HG02970 (cell line): Measurements from ENCODE around the gene CHD1.
"Not testable (repeated sequence)": the region's sequence is repeated elsewhere in the genome, so short reads cannot be mapped to it uniquely, and the experiment has no call there.

ENCODE experiments used
- ATAC-seq: cut with Tn5 transposase; IDR thresholded peaks from one replicate; pipeline ENCODE4 v1.9.1; 2021; ENCODE audit warnings: mild to moderate bottlenecking, moderate library complexity, moderate number of reproducible peaks; ENCODE audit not compliant: unreplicated experiment, low FRiP score

The CHD1 gene

DNA sequence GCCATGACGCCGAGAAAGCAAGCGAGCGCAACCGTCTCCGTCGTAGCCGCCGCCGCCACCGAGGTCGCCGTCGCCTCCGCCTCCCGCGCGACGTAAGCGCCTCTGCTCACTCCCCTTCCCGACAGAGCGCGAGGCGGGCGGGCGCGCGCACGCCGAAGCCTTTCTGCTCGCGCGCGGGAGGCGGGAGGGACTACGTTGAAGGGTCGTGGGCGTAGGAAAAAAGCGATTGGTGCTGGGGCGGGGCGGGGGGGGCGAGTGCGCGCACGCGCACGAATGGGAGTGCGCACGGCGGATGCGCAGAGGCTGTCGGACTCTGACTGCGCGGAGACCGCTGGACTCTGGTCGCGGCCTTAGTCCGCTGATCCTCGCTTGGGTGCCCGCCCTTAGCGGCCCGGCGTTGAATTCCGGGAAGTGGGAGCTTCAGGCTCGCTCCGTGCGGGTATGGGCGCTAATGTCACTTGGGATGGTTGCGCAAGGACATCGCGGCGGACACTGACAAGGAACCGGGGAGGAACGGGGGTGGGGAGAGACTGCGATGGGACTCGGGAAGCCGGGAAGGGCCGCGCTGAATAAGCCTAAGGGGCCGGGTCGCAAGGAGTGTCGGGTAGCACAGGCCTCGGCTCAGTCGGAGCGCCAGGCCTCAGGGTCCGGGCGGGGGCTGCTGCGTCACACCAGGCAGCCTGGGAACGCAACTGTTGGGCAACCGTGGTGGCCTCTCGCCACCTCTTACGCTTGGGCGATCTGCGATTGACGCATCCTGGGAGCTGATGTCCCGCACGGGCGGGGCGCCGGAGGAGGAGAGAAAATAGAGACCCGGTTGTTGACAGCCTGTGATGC is at the start of gene CHD1:
TSS of gene CHD1 (minus strand) at position 135 of the 837 bp plus-strand sequence. CDS start 2,621 bp downstream, outside the sequence.
- peak; percentile 66 for ATAC-seq

DNA sequence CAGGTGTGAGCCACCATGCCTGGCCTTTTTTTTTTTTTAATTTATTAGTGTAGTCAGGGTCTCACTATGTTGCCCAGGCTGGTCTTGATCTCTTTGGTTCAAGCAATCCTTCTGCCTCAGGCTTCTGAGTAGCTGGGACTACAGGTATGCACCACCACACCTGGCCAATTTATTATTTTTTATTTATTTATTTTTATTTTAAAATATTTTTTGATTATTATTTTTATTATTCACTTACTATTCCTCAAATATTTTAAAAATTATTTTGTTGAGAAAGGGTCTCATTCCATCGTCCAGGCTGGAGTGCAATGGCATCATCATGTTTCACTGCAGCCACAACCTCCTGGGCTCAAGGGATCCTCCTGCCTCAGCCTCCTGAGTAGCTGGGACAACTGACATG is 49.7 kb upstream of the CHD1 start:
- no peak for ATAC-seq

DNA sequence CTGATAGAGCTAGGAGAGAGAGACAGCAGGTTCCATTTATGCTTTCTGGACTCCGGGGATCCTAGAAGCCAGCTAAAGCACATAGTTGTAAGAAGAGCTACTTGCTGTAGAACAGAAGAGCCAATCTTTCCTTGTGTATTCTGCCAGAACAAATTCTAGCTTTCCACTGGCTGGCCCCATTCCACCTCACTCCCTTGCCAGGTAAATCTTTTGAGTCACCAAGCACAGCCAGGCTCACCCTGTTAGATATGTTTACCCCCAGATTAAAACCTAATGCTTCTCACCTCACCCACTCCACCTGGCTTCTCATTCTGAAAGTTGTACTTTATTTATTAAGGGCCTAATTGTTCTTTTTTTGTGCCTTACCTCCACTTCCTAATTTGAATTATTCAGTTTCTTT is 48.9 kb upstream of the CHD1 start:
- no peak for ATAC-seq

DNA sequence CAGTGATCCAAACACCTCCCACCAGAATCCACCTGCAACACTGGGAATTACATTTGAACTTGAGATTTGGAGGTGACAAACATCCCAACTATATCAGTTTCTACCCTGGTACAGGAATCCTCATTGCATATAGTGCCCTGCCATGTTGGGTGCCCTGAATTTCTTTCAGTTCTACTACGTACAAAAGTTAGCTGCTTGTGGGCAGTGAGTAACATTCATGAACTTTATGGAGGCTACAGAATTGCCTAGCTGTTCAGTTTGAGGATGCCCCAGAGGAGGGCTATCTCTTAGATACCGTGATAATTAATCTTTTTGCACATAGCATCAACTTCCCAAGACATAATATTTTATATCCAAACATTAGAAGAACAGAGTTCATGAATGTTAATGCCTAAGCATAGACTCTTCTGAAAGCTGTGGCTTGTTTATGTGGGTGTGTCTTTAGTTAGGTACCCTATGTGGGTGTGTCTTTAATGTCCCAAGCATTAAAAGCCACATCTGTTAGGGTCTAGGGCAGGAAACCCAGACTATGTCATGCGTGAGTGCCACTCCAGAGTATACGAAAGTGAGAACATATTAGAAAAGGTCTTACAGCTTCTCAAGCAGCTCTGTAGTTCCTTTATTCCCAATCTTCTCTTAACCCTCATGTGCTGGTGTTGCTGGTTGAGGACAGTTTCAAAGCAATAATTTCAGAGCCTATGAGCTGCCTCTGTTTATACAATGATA is 47.0 kb upstream of the CHD1 start:
- ATAC-seq = no peak

DNA sequence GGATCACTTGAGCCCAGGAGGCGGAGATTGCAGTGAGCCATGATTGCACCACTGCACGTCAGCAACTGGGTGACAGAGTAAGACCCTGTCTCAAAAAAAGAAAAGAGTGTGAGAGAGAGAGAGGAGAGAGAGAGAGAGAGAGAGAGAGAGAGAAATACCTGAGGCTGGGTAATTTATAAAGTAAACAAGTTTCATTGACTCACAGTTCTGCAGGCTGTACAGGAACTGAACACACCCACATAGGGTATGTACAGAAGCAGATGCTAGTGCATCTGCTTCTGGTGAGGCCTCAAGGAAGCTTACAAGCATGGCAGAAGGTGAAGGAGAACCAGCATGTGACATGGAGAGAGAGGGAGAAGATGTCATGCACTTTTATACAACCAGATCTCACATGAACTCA is 46.4 kb upstream of the CHD1 start:
- no peak for ATAC-seq

DNA sequence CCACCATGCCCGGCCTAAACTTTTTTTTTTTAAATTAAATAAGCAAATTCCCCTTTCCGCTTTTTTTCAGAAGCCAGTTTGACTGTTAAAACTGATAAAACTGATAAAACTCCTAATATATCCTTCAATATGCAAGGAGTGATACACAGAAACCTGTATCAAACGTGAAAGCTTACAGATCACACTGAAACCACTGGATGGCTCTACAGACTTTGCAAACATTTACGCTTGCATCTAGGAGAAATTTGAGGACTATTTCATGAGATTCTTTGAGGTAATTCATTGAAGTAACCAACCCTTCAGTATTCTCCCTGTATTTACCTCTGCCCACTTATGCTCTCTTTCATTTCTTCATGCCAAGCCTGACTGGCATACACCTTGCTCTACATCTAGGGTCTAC is 40.6 kb upstream of the CHD1 start:
- no peak for ATAC-seq

DNA sequence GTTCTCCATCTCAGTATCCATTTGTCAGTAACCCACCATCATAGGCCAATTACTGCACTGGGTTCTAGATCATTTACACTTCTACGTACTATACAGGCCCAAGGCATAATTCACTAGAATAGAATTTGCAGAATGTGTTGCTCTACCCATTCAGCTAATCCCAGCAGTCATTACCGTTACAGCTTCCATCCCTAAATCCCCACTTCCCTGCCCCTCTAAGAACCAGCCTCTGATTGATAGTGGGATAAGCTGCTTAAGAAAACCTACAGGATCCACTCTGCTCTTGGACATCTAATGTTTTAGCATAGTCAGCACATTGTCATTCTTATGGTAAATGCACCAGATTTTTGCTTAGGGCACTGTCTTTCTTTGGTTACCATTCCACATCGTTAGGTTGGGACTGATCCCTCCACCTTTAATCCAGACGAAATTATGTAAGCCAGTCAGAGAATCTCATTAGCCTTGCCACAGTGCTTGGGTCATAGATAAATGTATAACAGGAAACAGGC is 39.3 kb upstream of the CHD1 start:
- no peak for ATAC-seq

DNA sequence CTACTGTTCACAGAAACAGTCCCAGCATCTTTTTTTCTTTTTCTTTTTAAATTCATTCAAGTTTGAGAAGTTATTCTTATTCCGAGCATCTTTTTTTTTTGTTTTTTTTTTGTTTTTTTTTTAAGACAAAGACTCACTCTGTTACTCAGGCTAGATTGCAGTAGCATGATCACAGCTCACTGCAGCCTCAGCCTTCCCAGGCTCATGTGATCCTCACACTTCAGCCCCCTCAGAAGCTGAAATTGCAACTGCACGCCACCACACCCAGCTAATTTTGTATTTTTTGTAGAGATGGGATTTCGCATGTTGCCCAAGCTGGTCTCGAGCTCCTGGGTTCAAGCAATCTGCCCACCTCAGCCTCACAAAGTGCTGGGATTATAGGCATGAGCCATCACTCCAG is 36.4 kb upstream of the CHD1 start:
- ATAC-seq = no peak

DNA sequence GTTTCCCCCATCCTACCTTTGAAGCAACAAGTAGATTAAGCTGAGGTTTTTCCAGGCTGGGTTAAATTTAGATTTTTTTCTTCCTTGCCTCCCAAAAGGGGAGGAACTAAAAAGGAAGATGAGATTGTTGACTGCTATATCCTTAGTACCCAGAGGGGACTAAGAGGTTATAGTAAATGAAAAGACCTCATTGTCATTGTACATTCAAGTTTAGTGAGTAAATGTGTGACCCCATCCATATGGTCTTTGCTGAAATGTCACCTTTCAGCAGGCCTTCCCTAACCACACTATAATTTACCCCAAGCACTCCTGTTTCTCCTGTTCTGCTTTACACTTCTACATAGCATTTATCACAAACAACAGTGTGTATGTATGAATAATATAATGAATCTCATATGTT is 35.8 kb upstream of the CHD1 start:
- ATAC-seq = no peak

DNA sequence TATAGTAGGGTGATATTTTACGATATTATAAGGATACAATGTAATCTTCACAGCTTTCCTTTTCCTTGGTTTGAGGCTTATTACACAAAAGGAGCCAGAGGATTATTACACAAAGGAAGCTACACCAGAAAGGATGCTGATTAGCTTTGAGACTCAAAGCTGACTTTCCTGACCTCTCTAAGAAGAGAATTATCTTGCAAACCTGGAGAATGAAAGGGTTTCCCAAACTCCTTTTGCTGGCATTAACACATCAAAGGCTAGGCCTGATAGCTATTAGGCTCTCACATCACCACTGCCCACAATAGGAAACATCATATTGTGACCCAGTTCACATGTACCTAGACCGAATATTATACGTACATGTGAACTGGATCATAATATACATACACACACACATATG is 34.2 kb upstream of the CHD1 start:
- ATAC-seq = no peak

DNA sequence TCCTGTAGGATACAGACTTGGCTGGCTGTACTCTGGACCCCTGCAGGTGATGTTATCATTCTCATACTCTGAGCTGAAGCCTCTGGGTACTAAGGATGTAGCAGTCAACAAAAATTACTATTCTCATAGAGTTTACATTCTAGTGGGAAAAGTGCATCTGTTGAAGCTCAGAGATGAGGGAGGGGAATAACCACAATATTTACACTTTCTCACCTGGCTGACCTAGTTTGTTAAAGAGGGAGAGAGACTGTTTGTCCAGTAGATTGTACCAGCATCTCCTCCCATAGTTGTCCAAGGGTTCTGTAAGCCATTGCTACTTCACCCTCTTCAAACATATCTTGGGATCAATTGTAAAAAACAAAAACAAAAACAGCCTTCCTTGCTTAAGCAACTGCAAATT is 33.8 kb upstream of the CHD1 start:
- ATAC-seq = no peak

DNA sequence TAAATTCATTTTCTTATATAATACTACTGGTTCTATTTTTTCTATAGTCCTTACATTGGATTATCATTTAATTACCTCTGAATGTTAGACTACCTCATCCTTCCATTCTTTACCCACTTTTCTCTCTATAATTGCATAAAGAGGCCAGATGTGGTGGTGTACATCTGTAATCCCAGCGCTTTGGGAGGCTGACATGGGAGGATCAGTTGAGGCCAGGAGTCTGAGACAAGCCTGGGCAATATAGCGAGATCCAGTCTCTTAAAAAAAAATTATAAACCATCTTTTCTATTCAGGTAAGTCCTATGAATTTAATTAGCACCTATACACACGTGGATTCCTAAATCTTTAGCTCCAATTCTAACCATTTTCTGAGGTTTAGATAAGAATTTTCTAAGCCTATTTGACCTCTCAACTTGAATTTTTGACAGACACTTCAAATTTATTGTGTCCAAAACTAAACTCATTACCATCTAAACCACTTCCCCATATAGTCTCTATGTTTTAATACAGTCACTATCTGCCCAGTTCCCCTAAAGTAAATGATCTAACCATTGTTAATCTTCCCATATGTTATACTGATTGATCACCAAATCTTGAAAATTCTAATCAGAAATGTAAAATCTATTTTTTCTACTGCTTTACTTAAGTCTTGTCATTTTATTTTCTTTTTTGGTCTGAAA is 33.0 kb upstream of the CHD1 start:
- ATAC-seq = no peak

DNA sequence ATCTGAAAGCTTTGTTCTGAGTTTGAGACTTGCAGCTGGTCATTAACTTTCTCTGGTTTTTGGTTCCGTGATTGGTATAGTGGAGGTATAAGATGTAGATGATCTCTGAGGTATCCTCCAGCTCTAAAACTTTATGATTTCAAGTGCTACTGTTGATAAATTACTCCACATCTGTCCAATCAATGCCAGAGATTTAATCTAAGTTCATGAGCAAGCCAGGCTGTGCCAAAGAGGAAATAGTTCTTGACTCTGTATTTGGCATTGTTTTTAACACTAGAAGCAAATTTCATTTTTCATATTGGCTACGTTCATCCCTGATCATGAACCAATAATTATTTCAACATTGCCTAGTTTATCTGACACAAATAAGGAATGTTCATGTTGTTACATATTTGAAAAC is 28.5 kb upstream of the CHD1 start:
- no peak for ATAC-seq

DNA sequence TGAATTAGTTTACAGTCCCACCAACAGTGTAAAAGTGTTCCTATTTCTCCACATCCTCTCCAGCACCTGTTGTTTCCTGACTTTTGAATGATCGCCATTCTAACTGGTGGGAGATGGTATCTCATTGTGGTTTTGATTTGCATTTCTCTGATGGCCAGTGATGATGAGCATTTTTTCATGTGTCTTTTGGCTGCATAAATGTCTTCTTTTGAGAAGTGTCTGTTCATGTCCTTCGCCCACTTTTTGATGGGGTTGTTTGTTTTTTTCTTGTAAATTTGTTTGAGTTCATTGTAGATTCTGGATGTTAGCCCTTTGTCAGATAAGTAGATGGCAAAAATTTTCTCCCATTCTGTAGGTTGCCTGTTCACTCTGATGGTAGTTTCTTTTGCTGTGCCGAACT is 27.1 kb upstream of the CHD1 start:
- not testable (repeated sequence) for ATAC-seq

DNA sequence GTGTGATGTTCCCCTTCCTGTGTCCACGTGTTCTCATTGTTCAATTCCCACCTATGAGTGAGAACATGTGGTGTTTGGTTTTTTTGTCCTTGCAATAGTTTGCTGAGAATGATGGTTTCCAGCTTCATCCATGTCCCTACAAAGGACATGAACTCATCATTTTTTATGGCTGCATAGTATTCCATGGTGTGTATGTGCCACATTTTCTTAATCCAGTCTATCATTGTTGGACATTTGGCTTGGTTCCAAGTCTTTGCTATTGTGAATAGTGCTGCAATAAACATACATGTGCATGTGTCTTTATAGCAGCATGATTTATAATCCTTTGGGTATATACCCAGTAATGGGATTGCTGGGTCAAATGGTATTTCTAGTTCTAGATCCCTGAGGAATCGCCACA is 26.7 kb upstream of the CHD1 start:
- not testable (repeated sequence) for ATAC-seq

DNA sequence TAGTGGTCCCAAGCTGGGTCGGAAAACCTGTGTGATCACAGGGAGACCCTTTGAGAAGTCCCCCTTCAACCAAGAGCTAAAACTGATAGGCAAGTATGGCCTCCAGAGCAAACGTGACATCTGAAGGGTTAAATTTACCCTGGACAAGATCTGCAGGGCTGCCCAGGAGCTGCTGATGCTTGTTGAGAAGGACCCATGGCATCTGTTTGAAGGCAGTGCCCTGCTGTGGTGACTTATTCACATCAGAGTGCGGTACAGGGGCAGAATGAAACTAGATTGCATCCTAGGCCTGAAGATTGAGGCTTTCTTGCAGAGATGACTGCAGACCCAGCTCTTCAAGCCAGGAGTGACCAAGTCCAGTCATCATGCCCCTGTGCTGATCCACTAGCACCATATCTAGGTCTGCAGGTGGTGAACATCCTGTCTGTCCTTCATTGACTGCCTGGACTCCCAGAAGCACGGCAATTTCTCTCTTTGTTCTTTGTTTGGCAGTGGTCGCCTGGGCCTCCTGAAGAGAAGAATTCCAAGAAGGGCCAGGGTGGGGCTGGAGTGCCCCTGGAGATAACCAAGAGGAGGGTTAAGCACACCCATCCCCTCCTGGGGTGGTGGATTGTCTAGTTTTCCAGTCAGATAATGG is 25.7 kb upstream of the CHD1 start:
- no peak for ATAC-seq

DNA sequence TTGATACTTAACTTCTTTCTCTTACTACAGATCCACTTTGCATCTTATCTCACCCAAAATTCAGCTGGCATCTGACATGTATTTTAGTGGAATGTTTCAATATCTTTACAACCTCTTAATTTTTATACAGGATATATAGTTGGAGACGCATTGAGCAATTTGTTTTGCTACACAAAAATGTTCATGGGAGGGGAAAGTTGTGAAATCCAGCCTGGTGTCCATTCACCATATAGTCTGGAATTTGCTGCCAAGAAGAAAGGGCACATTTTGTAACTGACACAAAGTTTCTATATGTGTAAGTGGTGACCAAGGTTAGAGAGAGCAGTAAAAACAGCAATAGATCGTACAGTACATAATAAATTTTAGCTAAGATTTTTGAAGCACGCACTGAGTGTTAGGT is 14.0 kb upstream of the CHD1 start:
- ATAC-seq = no peak

DNA sequence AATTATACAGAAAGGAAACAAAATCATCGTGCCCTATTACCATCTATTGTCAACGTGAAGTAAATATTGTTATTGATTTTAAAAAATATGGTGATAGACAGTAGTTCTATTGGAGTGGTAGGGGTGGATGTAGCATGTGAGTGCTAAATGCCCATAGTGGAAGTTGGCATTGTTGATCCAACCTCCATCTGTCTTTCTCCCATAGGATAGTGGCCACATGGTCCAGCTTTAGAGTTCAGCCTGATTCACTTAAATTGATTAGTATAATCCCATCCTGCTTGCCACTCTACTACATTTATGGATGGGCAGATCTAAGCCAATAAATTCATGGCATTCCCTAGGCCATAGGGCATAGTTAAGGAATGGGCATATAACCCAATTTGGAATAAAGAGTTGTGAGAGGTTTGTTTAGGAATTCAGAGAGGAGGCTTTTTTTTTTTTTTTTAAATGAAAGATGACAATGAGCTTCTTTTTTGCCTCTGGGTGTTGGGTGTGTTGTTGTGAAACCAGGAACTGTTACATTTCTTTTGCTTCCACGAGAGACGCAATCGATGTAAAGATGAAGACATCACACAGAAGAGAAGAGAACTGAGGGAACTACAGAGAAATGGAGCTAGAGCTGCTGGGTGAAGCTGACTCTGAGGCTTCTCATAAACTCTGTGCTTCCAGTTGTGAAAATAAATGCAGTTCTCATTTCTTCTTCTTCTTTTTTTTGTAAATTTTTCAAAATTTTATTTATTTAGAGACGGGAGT is 12.5 kb upstream of the CHD1 start:
- no peak for ATAC-seq

DNA sequence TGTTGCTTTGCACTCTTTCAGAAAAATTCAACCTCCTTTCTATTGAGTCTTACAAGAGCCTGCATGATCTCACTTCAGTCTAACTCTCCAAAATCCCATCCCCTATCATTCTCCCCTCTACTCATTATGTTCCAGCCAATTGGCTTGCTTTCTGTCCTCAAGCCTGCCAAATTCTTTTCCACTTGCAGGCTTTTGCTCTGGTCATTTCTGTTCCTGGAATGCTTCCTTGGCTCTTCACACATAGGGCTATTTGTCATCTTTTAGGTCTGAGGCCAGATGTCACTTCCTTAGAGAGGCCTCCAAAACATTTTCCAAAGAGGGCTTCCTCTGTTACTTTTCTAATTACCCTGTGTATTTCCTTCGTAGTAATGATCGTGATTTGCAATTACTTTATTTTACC is 11.8 kb upstream of the CHD1 start:
- no peak for ATAC-seq

DNA sequence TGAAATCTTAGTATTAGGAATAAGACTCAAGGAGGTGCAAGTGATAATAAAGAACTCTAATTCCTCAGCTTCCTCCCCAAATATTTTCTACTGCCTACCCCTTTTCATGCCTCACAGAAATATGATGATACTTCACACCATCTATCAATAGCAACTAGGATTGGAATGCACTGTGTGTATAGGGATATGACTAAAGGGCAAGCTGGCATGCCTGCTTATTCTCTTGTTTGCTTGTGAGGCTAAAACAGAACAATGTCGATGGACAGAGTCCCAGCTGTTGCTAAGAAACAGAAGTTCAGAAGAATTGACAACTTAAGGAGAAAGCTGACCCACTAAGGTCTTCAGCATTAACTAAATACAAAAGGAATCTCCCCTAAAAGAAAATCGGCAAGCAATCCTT is 9.7 kb upstream of the CHD1 start:
- ATAC-seq = no peak
